GM18517 (cell line): ENCODE results near the gene SPR.
"Not testable (repeated sequence)": the region's sequence is repeated elsewhere in the genome, so short reads cannot be mapped to it uniquely, and the experiment has no call there.

Experiments used
- ATAC-seq: cut with Tn5 transposase; IDR thresholded peaks from one replicate; pipeline ENCODE4 v1.9.1; 2021; ENCODE audit warnings: mild to moderate bottlenecking, moderate library complexity; ENCODE audit not compliant: unreplicated experiment

SPR gene

GRCh38 chr2:72888438-72889202 is 1.4 kb downstream of the SPR start:
- no peak for ATAC-seq

- ATAC-seq = no peak
Observed at GRCh38 chr2:72889991-72890390, 2.8 kb downstream of the SPR start.

GRCh38 chr2:72891091-72891818 is 4.0 kb downstream of the SPR start:
- no peak for ATAC-seq

GRCh38 chr2:72892506-72893173 is 5.4 kb downstream of the SPR start:
- ATAC-seq = peak; percentile 67

GRCh38 chr2:72893594-72894319 is 6.5 kb downstream of the SPR start:
- peak; percentile 68 for ATAC-seq

- no peak for ATAC-seq
Observed at GRCh38 chr2:72894514-72894913, 7.3 kb downstream of the SPR start.

- no peak for ATAC-seq
Observed at GRCh38 chr2:72895154-72895553, 7.9 kb downstream of the SPR start.

GRCh38 chr2:72895759-72896281 is 8.6 kb downstream of the SPR start:
- ATAC-seq = no peak

GRCh38 chr2:72896446-72896845 is 9.2 kb downstream of the SPR start:
- no peak for ATAC-seq

GRCh38 chr2:72897785-72898584 is 10.8 kb downstream of the SPR start:
- ATAC-seq = no peak

GRCh38 chr2:72898585-72898906 is 11.3 kb downstream of the SPR start:
- no peak for ATAC-seq

- ATAC-seq = no peak
Observed at GRCh38 chr2:72900191-72900825, 13.1 kb downstream of the SPR start.

GRCh38 chr2:72901426-72901825 is 14.2 kb downstream of the SPR start:
- no peak for ATAC-seq

GRCh38 chr2:72907369-72907768 is 20.2 kb downstream of the SPR start:
- not testable (repeated sequence) for ATAC-seq

GRCh38 chr2:72908741-72909140 is 21.5 kb downstream of the SPR start:
- ATAC-seq = no peak

- no peak for ATAC-seq
Observed at GRCh38 chr2:72911256-72911655, 24.0 kb downstream of the SPR start.

- no peak for ATAC-seq
Observed at GRCh38 chr2:72913486-72914205, 26.4 kb downstream of the SPR start.

GRCh38 chr2:72914206-72914559 is 27.0 kb downstream of the SPR start:
- ATAC-seq = no peak

- ATAC-seq = no peak
Observed at GRCh38 chr2:72914589-72915319, 27.5 kb downstream of the SPR start.
